Measurements from ENCODE around the gene ASB1.

GRCh38 chr2:238415036-238415764 lies 11.5 kb upstream of the ASB1 start:
- TF ChIP-seq, protein P1, sequence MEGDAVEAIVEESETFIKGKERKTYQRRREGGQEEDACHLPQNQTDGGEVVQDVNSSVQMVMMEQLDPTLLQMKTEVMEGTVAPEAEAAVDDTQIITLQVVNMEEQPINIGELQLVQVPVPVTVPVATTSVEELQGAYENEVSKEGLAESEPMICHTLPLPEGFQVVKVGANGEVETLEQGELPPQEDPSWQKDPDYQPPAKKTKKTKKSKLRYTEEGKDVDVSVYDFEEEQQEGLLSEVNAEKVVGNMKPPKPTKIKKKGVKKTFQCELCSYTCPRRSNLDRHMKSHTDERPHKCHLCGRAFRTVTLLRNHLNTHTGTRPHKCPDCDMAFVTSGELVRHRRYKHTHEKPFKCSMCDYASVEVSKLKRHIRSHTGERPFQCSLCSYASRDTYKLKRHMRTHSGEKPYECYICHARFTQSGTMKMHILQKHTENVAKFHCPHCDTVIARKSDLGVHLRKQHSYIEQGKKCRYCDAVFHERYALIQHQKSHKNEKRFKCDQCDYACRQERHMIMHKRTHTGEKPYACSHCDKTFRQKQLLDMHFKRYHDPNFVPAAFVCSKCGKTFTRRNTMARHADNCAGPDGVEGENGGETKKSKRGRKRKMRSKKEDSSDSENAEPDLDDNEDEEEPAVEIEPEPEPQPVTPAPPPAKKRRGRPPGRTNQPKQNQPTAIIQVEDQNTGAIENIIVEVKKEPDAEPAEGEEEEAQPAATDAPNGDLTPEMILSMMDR (IDR thresholded peaks at IDR 0.05; ENCODE audit: low read length), result peak; percentile 33
- no peak for TF ChIP-seq EZH2phosphoT487 (IDR thresholded peaks at IDR 0.05; ENCODE audit: low read length)
- no peak for TF ChIP-seq EZH2 (optimal IDR thresholded peaks at IDR 0.05; ENCODE audit: low read depth, low read length)

Measured in MM.1S (cell line).